HG02571 (cell line): ENCODE measurements around the gene ADAMTS15.

Experiments
- ATAC-seq: cut with Tn5 transposase; IDR thresholded peaks from one replicate; pipeline ENCODE4 v1.9.1; 2021; ENCODE audit warnings: mild to moderate bottlenecking, moderate library complexity; ENCODE audit not compliant: unreplicated experiment

ADAMTS15 gene

GRCh38 chr11:130416530-130416882, 31.9 kb upstream of the ADAMTS15 start:
- no peak for ATAC-seq

GRCh38 chr11:130416906-130417305, 31.5 kb upstream of the ADAMTS15 start:
- ATAC-seq: no peak

- ATAC-seq: no peak
These were observed 30.2 kb upstream of the ADAMTS15 start for GRCh38 chr11:130418210-130418609.

GRCh38 chr11:130418756-130419155, 29.7 kb upstream of the ADAMTS15 start:
- ATAC-seq: no peak

- no peak for ATAC-seq
These were observed 27.8 kb upstream of the ADAMTS15 start for GRCh38 chr11:130420478-130421198.

- ATAC-seq: no peak
These were observed 27.3 kb upstream of the ADAMTS15 start for GRCh38 chr11:130421199-130421585.

GRCh38 chr11:130421697-130422096, 26.7 kb upstream of the ADAMTS15 start:
- no peak for ATAC-seq

- no peak for ATAC-seq
These were observed 26.0 kb upstream of the ADAMTS15 start for GRCh38 chr11:130422251-130422995.

- no peak for ATAC-seq
These were observed 24.8 kb upstream of the ADAMTS15 start for GRCh38 chr11:130423541-130424142.

- ATAC-seq: no peak
These were observed 23.8 kb upstream of the ADAMTS15 start for GRCh38 chr11:130424613-130425140.

GRCh38 chr11:130425156-130425555, 23.3 kb upstream of the ADAMTS15 start:
- ATAC-seq: no peak

GRCh38 chr11:130426223-130426836, 22.1 kb upstream of the ADAMTS15 start:
- ATAC-seq: no peak

GRCh38 chr11:130426837-130427341, 21.6 kb upstream of the ADAMTS15 start:
- no peak for ATAC-seq

GRCh38 chr11:130427581-130428315, 20.7 kb upstream of the ADAMTS15 start:
- no peak for ATAC-seq

GRCh38 chr11:130428316-130429119, 19.9 kb upstream of the ADAMTS15 start, which contains the start of gene ADAMTS8:
Gene ADAMTS8 (minus strand): TSS chr11:130428609. CDS start chr11:130428286, 323 bp downstream.
- ATAC-seq: no peak

GRCh38 chr11:130429120-130429681, 19.2 kb upstream of the ADAMTS15 start:
- ATAC-seq: no peak

GRCh38 chr11:130429983-130430382, 18.5 kb upstream of the ADAMTS15 start:
- no peak for ATAC-seq

- ATAC-seq: no peak
These were observed 17.1 kb upstream of the ADAMTS15 start for GRCh38 chr11:130431331-130431773.

GRCh38 chr11:130431801-130432200, 16.6 kb upstream of the ADAMTS15 start:
- ATAC-seq: no peak
